T-helper 1 cell (primary cell): ENCODE measurements around the gene FBXO15.

Source experiments
- DNase-seq, 5 donors: peaks; one replicate each; pipeline ENCODE4 v3.0.0-alpha.2; 2012 to 2020

Gene FBXO15

DNA sequence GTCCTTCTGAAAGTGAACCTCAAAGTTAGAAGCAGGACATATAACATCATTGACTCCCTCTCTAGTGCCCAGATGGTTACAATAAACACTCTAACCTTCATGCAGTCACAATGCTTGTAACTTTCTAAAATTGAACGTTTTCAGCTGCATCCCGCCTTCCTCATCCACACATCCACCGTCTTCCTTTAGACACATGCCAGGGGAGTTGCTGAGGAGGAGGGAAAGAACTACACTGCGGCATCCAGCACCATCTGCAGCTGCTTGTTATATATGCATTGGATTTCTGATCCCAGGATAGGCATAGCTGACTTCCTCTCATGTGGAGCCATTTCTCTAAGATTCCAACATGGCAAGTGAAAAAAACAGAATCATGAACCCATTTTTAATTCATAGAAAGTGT, 96.8 kb downstream of the FBXO15 start:
- DNase-seq, result no peak

DNA sequence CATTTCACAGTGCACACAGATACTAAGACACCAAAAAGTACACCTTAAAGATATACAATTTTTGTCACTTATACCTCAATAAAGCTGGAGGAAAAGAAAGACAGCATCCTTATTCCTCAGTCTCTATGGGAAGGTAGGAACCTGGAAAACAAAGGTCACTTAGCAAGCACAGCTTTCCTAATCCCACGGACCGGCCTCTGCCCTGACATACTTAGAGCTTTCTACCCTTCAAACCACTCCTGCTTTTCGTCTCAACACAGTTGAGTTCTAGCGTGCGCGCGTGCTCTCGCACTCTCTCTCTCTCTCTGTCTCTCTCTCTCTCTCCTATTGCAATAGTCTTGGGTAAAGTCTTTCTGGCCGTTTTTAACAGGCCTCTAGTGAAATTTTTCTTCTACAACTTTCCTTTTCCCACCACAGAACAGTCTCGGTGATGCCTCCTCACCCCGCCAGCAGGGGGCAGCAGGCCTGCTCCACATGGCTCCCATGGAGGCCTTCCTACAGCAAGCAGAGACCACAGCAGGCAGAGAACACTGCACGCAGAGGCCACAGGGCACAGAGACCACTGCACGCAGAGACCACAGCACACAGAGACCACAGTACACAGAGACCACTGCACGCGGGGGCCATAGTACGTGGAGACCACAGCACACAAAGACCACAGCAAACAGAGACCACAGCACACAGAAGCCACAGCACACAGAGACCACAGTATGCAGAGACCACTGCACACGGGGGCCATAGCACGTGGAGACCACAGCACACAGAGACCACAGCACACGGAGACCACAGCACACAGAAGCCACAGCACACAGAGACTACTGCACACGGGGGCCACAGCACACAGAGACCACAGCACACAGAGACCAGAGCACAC, 106.9 kb downstream of the FBXO15 start:
- peak in 4 of 5 donors; percentile 25 to 64 (median 48) for DNase-seq

DNA sequence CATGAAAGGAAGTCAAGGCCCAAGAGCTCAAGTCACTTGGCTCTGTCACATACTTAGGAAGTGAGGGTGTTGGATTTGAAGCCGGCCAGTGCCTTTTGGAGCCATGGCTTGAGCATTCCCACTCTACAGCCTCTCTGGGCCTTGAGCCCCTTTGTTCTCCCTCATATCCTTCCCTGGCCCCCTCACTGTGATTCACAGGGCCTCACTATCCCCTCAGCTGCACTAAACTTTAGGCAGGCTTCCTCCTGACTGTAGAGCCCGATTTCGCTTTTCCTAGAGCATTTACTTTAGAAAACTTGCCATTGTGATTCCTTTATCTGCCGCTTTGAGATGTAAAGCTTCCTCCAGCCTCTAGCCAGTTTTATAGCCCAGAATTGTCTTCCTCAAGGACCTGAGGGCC, 107.6 kb downstream of the FBXO15 start:
- no peak for DNase-seq

DNA sequence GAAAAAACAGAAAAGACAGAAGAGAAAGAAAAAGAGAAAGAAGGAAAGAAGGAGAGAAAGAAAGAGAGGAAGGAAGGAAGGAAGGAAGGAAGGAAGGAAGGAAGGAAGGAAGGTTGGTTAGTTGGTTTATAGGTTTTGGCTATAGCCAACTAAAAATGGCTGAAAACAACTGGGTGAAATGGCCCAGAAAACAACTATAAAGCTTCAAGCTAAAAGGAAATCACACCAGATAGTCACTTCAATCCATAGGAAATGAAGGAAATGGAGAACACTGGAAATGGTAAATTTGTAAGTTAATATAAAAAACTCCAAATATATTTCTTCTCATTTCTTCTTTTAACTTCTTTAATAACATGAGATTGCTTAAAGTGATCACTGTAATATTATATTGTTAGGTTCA, 118.5 kb downstream of the FBXO15 start:
- no peak for DNase-seq
